Measurements from ENCODE around the gene SYNDIG1L. TPM values are rescaled to one million over a fixed set of nuclear protein-coding genes. Genes with fewer than 3 reads are reported as not detected.

The SYNDIG1L gene
- total and polyA plus RNA-seq, 4 donors, result 0.08 TPM; not detected in 3

DNA sequence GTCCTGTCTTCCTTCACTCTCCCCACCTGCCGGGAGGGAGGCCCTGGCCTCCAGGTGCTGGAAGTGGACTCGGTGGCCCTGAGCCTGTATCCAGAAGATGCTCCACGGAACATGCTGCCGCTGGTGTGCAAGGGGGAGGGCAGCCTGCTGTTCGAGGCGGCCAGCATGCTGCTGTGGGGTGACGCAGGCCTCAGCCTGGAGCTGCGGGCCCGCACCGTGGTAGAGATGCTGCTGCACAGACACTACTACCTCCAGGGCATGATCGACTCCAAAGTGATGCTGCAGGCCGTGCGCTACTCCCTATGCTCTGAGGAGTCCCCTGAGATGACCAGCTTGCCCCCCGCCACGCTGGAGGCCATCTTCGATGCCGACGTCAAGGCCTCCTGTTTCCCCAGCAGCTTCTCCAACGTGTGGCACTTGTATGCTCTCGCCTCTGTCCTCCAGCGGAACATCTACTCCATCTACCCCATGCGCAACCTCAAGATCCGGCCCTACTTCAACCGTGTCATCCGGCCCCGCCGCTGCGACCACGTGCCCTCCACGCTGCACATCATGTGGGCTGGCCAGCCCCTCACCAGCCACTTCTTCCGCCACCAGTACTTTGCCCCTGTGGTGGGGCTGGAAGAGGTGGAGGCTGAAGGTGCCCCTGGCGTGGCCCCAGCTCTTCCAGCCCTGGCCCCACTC lies 69.0 kb downstream of the SYNDIG1L start:
- Histone ChIP-seq H3K9me3 (ENCODE audit: control insufficient read depth in 4 of 4, low read length in 3 of 4) (no peaks in the 10 kb centered on the region), H3K4me1 (ENCODE audit: control insufficient read depth in 4 of 4, insufficient read depth in 4 of 4, low read length in 3 of 4) (no peaks in the 10 kb centered on the region), H3K4me3 (ENCODE audit: low read depth in 1 of 3, low read length in 3 of 3) (no peak overlapping the region), H3K27me3 (ENCODE audit: control insufficient read depth in 4 of 4, insufficient read depth in 4 of 4, low read length in 3 of 4) (no peaks in the 10 kb centered on the region), H3K27ac (ENCODE audit: low read depth in 1 of 2, low read length in 2 of 2) (no peak overlapping the region), H3K9ac (ENCODE audit: low read depth in 1 of 2, low read length in 2 of 2) (no peak overlapping the region), H3K36me3 (ENCODE audit: control insufficient read depth in 4 of 4, insufficient read depth in 3 of 4, low read depth in 1 of 4, low read length in 3 of 4) (no peaks in the 10 kb centered on the region)
- TF ChIP-seq FOXA1 (IDR thresholded peaks at IDR 0.05) (no peak), YY1 (IDR thresholded peaks at IDR 0.05) (no peak), HNF4G (IDR thresholded peaks at IDR 0.05) (no peak), JUND (IDR thresholded peaks at IDR 0.05) (no peak), RAD21 (IDR thresholded peaks at IDR 0.05) (no peak), FOXA2 (IDR thresholded peaks at IDR 0.05) (no peak), REST (IDR thresholded peaks at IDR 0.05) (no peak), RXRA (IDR thresholded peaks at IDR 0.05) (no peak), EGR1 (IDR thresholded peaks at IDR 0.05; ENCODE audit: low read depth in 2 of 2) (no peak), NR2F2 (IDR thresholded peaks at IDR 0.05) (no peak), CTCF (IDR thresholded peaks at IDR 0.05; ENCODE audit: low read depth, low read length, missing input control) (no peak), SP1 (IDR thresholded peaks at IDR 0.05) (no peak), MAX (IDR thresholded peaks at IDR 0.05) (no peak), ZBTB33 (IDR thresholded peaks at IDR 0.05) (no peak), HNF4A (conservative IDR thresholded peaks at IDR 0.05) (no peak), GABPA (IDR thresholded peaks at IDR 0.05 in 1 of 2, conservative IDR thresholded peaks at IDR 0.05 in 1 of 2) (no peak), TAF1 (conservative IDR thresholded peaks at IDR 0.05) (no peak)
- TF ChIP-seq, protein P1, sequence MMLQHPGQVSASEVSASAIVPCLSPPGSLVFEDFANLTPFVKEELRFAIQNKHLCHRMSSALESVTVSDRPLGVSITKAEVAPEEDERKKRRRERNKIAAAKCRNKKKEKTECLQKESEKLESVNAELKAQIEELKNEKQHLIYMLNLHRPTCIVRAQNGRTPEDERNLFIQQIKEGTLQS (IDR thresholded peaks at IDR 0.05), result no peak
- no peak for DNase-seq (ENCODE audit: low spot score)
- WGBS, result 94% methylated on average over 32 of the region's 32 CpGs

Other genes starting within 250 kb of the SYNDIG1L start
- not detected for gene VSX2, start 186.8 kb downstream of the SYNDIG1L start, total RNA-seq
- not detected for gene VSX2, start 186.8 kb downstream of the SYNDIG1L start, polyA plus RNA-seq
- gene ABCD4, start 123.3 kb downstream of the SYNDIG1L start, total RNA-seq, result 10 to 100 TPM; 24.7 to 33.6 TPM
- gene ABCD4, start 123.3 kb downstream of the SYNDIG1L start, polyA plus RNA-seq, result 10 to 100 TPM; 20.4 to 34.4 TPM
- gene VRTN, start 77.7 kb downstream of the SYNDIG1L start, total RNA-seq, result not detected
- not detected for gene VRTN, start 77.7 kb downstream of the SYNDIG1L start, polyA plus RNA-seq
- gene NPC2, start 67.1 kb upstream of the SYNDIG1L start, total RNA-seq, result 100 to 1,000 TPM in 1 of 2 donors, 10 to 100 TPM in 1; 69.7 to 118 TPM
- 100 to 1,000 TPM in 1 of 2 donors, 10 to 100 TPM in 1; 91.5 to 133 TPM for gene NPC2, start 67.1 kb upstream of the SYNDIG1L start, polyA plus RNA-seq
- 10 to 100 TPM in 1 of 2 donors, 1 to 10 TPM in 1; 7.1 to 19.9 TPM for gene ISCA2, start 67.6 kb upstream of the SYNDIG1L start, total RNA-seq
- 10 to 100 TPM; 11.6 to 35.3 TPM for gene ISCA2, start 67.6 kb upstream of the SYNDIG1L start, polyA plus RNA-seq
- 1 to 10 TPM; 1.1 to 1.3 TPM for gene LTBP2, start 186.0 kb upstream of the SYNDIG1L start, total RNA-seq
- under 1 TPM; 0.24 to 0.69 TPM for gene LTBP2, start 186.0 kb upstream of the SYNDIG1L start, polyA plus RNA-seq